ENCODE results near the gene SPATA6L.
"Not testable (repeated sequence)": the region's sequence is repeated elsewhere in the genome, so short reads cannot be mapped to it uniquely, and the experiment has no call there.

Gene SPATA6L

GRCh38 chr9:4620881-4621555, 45.3 kb downstream of the SPATA6L start:
- no peak for DNase-seq

GRCh38 chr9:4620057-4620765, 46.1 kb downstream of the SPATA6L start:
- DNase-seq, result no peak

DNA sequence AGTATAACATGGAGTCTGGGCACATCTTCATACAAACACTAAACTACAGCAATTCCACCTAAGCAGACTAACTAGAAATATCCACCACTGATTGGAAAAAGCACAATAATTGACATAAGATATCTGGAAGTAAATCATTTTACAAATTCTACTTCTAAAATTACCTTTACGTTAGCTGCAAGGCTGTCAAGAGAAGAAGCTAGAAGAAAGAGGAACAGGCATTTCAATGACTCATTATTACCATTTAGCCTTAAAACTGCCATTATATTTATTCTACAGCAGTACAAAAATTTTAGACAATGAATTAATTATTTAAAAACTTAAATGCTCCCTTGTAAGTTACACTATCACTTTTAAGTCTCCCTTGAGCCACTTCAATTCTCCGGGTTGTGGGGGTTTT, 47.6 kb downstream of the SPATA6L start:
- no peak for DNase-seq

- DNase-seq, result no peak
Observed at GRCh38 chr9:4617752-4618151, 48.5 kb downstream of the SPATA6L start.

- DNase-seq, result no peak
Observed at GRCh38 chr9:4615778-4616177, 50.5 kb downstream of the SPATA6L start.

DNA sequence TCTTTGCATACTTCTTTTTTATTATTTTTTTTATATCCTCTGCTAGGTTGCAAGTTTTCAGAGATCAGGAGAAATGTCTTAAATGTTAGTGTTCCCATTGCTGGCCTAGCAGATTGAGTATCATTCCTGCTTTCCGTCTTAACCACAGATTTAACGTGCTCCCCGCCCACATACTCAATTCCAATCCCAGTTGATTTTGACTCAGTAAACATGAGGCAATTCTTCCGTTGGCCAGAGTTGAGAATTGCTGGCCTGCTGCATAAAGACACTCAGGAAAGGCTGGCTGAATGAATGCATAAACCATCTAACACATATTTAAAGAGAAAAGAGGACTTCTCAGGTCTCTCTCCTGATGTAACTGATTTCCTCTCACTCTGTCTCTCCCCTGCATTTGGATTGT, 51.0 kb downstream of the SPATA6L start:
- no peak for DNase-seq

- DNase-seq, result no peak
Observed at GRCh38 chr9:4614627-4615026, 51.7 kb downstream of the SPATA6L start.

DNA sequence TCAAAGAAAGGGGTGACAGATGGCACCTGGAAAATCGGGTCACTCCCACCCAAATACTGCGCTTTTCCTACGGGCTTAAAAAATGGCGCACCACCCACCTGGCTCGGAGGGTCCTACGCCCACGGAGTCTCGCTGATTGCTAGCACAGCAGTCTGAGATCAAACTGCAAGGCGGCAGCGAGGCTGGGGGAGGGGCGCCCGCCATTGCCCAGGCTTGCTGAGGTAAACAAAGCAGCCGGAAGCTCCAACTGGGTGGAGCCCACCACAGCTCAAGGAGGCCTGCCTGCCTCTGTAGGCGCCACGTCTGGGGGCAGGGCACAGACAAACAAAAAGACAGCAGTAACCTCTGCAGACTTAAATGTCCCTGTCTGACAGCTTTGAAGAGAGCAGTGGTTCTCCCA, 60.2 kb downstream of the SPATA6L start:
- DNase-seq, result not testable (repeated sequence)

DNA sequence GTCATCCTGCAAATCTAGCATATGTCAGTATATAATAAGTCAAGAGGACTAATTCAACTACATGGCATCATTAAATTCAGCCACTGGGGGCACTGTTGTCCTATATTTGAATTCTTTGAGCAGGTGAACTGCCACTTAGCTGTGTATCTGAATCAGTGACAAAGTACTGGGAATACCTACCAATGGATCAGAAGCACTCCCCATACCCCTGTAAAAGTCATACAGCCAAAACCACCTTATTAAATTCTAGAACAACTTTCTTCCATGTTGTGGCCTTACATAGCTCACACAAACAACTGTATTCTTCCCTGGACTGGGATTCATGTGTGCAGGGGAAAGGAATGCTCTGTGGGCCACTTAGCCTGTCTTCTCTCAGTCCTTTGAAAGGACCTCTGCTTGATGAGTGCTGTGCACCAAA, 61.6 kb downstream of the SPATA6L start:
- peak in 1 of 2 experiments; percentile 22 for DNase-seq

GRCh38 chr9:4603830-4604229, 62.5 kb downstream of the SPATA6L start:
- no peak for DNase-seq

DNA sequence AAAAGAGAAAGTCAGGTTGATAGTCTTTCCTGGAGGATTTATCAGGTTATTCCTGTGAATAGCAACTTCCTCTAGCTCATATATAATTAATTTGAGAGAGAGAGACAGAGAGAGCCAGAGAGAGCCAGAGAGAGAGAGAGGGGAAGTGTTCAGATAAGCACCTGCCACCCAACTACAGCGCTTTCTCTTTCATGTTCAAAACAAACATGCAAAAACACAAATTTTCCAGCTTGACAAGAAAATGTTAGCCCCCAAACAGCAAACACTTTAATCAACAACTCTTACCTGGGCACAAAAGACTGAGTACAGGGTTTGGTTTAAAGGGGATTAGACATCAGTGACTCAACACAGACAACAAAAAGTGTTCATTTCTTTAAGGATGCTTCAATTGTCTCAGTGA, 65.9 kb downstream of the SPATA6L start:
- no peak for DNase-seq

DNA sequence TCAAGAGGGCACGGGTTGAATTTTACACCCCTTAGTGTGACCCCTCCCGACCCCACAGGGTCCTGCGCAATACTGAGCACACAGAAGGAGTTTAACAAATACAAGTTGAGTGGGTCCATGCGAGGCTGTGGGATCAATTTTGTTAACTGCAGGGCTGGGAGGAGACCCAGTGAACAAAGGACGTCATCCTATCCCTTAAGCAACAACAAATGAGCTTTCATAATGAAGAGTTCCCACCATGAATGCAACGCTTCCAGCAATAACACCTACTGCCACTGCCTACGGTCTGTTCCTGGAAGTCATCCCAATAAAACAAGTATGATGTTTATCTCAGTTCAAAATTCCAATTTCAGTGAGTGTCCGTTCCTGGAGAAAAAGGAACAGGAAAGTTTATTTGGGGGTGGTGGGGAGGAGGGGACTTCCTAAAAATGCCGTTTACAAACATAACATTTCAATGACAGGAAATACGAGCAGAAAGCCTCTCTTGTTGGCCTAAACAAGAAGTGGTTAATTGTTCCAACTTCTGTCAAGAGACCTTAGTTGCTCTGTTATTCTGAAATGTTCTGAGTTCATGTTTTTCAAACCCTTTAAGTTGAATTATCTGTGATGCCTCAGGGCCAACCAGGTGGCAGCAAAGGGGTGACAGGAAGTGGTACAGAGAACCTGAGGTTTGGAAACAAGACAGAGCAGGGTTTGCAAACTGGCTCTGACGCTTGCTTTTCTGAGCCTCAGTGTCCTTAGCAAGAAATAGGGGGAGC, 69.9 kb downstream of the SPATA6L start:
- no peak for DNase-seq

DNA sequence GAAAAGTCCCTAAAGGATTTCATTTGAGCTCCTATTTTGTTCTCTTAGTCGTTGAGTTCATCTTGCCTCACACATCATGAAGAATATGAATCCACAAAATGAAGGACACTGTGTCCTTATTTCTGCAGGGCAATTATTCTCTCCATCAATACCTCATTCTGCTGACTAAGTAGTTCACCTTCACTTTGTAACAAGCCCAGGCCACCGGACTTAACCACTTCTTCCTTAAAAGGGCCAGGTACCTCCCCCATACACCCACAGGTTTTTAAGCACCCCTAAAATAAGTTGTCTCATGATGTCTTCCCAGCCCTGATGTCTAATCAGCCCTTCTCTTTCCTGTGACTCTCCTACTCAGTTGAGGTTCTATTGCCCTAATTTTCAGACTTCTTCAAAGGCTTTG, 71.3 kb downstream of the SPATA6L start:
- no peak for DNase-seq

GRCh38 chr9:4594545-4594944, 71.7 kb downstream of the SPATA6L start:
- DNase-seq, result no peak

- DNase-seq, result no peak
Observed at GRCh38 chr9:4592886-4593285, 73.4 kb downstream of the SPATA6L start.

- DNase-seq, result no peak
Observed at GRCh38 chr9:4592295-4592694, 74.0 kb downstream of the SPATA6L start.

- no peak for DNase-seq
Observed at GRCh38 chr9:4591123-4591500, 75.2 kb downstream of the SPATA6L start.

DNA sequence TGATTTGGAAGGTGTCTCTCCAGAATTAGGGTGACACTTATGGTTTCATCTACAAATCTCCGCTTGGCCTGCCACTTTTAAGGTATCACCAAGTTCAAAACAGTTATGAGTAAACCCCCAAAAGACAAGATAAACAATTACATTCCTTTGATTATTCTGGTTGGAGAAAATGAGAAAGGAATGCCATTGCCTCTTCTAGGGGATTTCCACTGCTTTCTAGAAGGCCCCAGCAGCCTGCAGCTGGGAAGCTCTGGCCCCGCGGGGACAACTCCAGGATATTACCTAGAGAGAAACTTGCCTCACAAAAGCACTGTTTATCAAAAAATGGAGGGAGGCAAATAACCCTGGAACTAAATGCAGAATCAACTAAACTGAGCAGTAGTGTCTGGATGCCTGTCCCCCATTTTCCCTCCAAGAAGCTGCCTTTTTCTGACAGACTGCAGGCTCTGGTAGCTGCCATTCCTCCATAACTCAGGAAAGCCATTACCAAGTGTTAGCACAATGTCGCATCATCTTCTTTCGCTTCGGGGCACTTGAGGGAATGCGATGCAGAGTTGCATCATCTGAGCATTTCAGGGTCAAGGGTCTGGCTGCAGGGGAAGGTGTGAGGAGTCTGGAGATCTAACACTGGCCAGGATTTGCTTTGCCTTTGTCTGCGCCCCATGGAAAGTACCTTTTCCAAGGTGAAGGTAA, 75.7 kb downstream of the SPATA6L start:
- DNase-seq, result no peak

DNA sequence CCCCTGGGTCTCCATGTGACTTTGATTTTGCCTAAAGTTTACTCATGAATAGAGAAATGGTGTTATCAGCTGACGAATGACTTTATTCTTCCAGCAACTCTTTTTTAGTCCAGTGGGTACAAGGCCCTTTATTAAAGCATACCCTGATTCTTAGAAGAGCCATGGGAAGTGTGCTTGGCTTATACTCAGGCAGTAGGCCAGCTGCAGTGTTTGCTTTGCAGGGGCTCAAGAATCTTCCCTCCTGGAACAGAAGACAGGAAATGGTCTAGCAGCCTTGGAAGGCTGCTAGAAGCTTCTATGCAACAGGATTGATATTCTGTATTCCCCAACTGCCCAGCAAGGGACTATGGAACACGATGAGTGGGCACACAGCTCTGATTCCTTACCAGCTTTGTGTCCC, 77.6 kb downstream of the SPATA6L start:
- DNase-seq, result no peak

GRCh38 chr9:4585135-4585534, 81.1 kb downstream of the SPATA6L start:
- no peak for DNase-seq

DNA sequence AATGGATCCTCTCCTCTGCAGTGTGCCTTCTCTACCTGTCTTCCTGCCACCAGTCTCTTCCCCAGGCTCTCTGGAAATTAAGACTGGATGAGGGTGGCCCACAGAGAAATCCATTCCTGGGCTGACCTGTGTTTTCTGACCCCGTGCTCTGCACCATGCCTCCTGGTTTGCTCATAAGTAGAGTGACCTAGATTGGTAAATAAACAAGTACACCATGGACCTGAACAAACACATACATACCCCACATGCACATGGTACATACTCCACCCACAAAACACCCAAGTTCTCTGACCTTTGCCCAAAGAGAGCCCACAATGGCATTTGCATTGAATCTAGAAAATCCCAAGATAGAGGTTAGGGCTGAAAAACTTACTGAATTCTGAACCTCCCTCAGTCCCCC, 81.6 kb downstream of the SPATA6L start:
- DNase-seq, result no peak

- DNase-seq, result no peak
Observed at GRCh38 chr9:4583001-4583400, 83.3 kb downstream of the SPATA6L start.

GRCh38 chr9:4581861-4582565, 84.3 kb downstream of the SPATA6L start:
- DNase-seq, result no peak

All from SW 1271 (cell line).